Fibroblast of upper back skin (primary cell): Measurements from ENCODE around the gene PLCG2.
A peak's percentile ranks its signal among the peaks of the same experiment; 100 is the strongest.
"Not testable (repeated sequence)": the region's sequence is repeated elsewhere in the genome, so short reads cannot be mapped to it uniquely, and the experiment has no call there.

Experiments used
- DNase-seq: peaks from one replicate; pipeline ENCODE4 v3.0.0-alpha.2; 2013

PLCG2 gene

DNA sequence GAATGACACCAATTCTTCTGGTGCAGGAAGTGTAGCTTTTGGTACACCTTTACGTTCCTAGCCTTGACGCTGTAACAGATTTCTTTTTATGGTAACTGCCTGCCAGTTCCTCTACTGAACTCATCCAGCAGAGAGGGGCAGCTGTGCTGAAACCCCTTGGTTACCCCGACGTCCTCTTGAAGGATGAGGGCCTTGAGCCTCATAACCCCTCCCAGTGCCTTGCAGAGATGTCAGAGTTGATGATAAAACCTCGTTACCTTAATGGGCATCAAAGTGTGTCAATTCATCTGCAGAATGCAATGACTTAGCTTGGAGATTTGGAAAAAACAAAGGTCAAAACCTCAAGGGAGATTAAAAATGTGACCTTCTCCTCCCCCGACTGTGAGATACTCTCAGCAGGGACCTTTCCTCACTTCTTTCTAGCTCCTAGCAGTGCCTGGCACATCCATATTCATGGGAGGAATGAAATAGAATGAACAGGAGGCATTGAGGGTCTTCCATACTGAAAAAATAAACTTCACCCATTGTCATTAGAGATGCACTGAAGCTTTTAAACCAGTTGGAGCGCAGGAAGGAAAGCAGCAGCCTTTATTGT is 163.0 kb downstream of the PLCG2 start:
- no peak for DNase-seq

GRCh38 chr16:81945665-81946064 is 166.6 kb downstream of the PLCG2 start:
- peak; percentile 87 for DNase-seq

DNA sequence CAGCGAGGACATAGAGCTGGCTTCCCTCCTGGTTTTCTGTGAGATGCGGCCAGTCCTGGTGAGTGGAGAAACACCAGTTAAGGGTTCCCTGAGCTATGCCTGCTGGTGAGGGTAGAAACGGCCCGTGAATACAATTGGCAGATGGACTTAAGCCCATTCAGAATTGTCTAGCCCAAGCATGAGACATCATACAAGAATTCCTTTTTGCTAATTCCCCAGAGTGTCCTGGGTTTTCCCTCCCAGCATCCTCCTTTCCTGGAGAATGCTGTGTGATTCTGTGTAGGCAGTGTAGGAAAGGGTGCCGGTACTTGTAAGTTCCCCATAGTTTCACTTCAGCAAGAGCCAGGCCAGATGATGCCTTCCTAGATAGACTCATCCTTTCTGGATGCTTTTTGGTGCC is 167.1 kb downstream of the PLCG2 start:
- DNase-seq = peak; percentile 88

DNA sequence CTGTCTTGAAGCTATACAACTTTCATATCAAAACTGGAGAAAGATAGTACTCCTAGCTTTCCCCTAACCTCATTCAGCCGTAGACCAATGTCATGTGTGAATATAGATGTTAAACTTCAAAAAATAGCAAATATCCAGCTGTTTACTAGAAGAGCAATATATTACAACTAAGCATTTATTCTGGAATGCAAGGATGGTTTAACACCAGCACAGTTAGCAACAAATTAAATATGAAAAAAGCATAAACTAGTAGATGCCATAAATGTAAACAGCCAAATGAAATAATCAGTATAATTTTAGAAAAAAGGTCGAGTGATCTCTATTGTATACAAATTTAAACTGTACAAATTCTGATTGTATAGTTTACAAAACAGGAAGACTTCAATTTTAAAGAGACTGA is 172.5 kb downstream of the PLCG2 start:
- DNase-seq = no peak

DNA sequence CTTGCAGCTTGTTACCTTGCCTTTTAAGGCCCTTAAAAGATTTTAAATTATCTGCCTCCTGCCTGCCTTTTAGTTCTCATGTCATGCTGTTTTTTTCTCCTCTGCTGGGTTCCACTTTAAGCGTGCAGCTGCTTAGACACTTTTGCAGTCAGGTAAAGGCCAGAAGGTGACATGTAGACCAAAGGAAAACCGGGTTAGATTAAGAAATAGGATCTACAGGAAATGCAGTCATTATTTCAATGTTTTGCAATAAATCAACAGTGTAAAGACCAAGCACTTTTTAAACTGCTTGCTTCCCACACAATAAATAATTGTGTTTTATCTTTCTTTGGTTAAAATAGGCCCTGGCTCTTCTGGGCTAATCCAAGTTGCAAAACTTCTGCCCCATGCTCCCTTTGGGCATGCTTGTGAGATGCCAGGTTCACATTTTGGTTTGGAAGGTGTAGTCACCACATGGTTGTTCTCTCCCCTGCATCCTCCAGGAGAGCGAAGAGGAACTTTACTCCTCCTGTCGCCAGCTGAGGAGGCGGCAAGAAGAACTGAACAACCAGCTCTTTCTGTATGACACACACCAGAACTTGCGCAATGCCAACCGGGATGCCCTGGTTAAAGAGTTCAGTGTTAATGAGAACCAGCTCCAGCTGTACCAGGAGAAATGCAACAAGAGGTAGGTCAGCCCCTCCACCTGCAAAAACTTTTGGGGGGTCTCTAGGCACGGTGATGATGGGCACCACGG is 177.3 kb downstream of the PLCG2 start:
- DNase-seq = no peak

- no peak for DNase-seq
Measured at GRCh38 chr16:81964808-81965207, 185.7 kb downstream of the PLCG2 start.

DNA sequence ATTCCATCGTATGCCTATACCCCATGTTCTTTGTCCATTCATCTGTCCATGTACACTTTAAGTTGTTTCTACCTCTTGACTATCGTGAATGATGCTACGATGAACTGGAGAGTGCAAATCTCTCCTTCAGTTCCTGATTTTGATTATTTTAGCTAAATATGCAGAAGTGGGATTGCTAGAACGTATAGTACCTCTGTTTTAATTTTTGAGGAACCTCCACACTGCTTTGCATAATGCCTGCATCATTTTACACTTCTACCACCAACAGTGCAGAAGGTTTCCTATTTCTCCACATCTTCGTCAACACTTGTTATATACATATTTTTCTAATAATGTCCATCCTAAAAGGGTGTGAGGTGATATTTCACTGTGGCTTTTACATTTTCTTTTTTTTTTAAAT is 188.3 kb downstream of the PLCG2 start:
- DNase-seq = no peak

GRCh38 chr16:81971853-81972252 is 192.8 kb downstream of the PLCG2 start:
- no peak for DNase-seq

DNA sequence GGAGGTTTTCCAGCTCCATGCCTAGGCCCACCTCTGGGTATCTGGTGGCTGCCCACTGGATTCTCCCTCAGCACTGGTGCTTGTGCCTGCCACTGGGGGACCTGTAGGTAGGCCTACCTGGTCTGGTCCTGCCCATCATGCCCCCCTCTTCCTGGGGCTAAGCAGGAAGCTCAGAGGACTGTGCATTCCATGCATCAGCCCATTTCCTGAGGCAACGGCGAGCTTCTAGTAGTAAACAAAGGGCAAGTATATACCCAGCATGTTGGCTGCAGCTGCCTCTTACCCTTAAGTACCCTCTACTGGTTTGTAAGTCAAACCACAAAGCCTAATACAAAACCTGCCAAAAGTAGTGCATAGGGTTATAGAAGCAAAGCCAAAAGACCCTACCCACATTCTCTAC is 194.6 kb downstream of the PLCG2 start:
- DNase-seq = no peak

GRCh38 chr16:81975637-81976036 is 196.5 kb downstream of the PLCG2 start:
- DNase-seq = no peak

DNA sequence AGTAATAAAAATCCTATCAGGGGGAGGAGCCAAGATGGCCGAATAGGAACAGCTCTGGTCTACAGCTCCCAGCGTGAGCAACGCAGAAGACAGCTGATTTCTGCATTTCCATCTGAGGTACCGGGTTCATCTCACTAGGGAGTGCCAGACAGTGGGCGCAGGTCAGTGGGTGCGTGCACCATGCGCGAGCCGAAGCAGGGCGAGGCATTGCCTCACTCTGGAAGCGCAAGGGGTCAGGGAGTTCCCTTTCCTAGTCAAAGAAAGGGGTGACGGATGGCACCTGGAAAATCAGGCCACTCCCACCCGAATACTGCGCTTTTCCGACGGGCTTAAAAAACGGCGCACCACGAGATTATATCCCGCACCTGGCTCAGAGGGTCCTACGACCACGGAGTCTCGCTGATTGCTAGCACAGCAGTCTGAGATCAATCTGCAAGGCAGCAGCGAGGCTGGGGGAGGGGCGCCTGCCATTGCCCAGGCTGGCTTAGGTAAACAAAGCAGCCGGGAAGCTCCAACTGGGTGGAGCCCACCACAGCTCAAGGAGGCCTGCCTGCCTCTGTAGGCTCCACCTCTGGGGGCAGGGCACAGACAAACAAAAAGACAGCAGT is 198.3 kb downstream of the PLCG2 start:
- not testable (repeated sequence) for DNase-seq

GRCh38 chr16:81987121-81987520 is 208.0 kb downstream of the PLCG2 start:
- DNase-seq = no peak

DNA sequence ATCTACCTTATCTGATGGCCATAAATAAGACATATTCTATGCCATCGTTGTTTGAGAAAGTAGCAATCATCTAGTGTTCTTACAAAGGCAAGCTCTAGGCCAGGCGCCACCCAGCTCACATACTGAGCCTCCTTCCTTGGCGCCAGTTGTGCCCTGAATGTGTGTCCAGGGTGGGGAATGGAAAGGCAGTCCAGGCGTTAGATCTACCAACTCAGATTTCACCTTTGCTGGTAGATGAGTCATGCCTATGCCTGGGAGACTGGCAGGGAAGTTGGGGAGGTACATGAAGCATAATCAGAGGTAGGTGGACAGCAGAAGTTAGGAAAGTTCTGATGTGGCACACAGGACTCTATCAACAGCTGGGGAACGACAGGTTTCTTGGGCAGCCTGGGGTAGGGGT is 208.6 kb downstream of the PLCG2 start:
- DNase-seq = no peak

GRCh38 chr16:81992859-81993258 is 213.8 kb downstream of the PLCG2 start:
- no peak for DNase-seq

- no peak for DNase-seq
Measured at GRCh38 chr16:81994485-81994884, 215.4 kb downstream of the PLCG2 start.

GRCh38 chr16:81995651-81996050 is 216.6 kb downstream of the PLCG2 start:
- no peak for DNase-seq

GRCh38 chr16:81996664-81997509 is 217.8 kb downstream of the PLCG2 start:
- DNase-seq = peak; percentile 76

- peak; percentile 90 for DNase-seq
Measured at GRCh38 chr16:81997738-81998137, 218.6 kb downstream of the PLCG2 start.

DNA sequence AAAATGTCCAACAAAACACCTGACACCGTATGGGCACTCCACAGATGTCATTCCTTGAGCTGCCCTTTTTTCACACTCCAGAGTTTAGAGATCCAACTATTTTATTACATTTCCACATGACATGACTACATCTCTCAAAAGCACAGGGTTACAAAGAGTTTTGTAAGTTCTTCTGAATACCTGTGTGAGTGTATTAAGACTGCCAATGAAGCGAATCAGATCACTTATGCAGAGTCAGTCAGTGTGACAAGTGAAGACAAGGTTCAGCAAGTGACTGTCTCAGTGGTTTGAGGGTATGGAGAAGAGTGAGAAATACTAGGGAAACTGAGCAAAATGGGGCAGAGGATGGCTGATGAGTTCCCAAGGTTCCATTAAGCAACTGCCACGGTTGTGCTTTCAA is 223.7 kb downstream of the PLCG2 start:
- no peak for DNase-seq

DNA sequence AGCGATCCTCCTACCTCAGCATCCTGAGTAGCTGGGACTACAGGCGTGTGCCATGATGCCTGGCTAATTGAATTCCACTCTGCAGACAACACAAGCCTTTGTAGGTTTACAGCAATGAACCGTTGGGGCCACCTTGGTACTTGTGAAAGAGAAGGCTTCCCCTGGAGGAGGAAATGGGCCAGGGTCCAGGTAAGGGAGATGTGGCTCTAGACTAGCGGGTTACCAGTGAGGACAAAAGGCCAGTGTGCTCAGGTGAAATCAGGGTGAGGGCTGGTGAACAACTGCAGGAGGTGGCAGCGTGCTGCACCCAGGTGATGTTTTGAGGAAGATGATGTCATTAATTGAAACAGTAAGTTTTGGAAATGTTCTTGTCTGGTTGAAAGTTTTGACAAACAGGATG is 225.5 kb downstream of the PLCG2 start:
- no peak for DNase-seq

- no peak for DNase-seq
Measured at GRCh38 chr16:82005027-82005830, 226.1 kb downstream of the PLCG2 start.

GRCh38 chr16:82006036-82006435 is 226.9 kb downstream of the PLCG2 start:
- no peak for DNase-seq

- DNase-seq = no peak
Measured at GRCh38 chr16:82007189-82007588, 228.1 kb downstream of the PLCG2 start.
